Activated CD8-positive, alpha-beta memory T cell treated with anti-CD3 and anti-CD28 coated beads for 36 hours (primary cell): ENCODE measurements around the gene HSPA1A. TPM values are rescaled to one million over a fixed set of nuclear protein-coding genes. Genes with fewer than 3 reads are reported as not detected.

Experiments used
- CTCF ChIA-PET: fragments of 350-600 bp; sonication (Branson Sonifier 250); formaldehyde crosslinking; loops from one replicate; lab custom pipeline; 2021; ENCODE audit warnings: antibody characterized with exemption; lab: Charles Lee
- POLR2A ChIA-PET: fragments of 350-600 bp; sonication (Branson Sonifier 250); formaldehyde crosslinking; loops from one replicate; lab custom pipeline; 2021; ENCODE audit warnings: antibody characterized with exemption; lab: Charles Lee
- total RNA-seq, 2 experiments: library from RNA; stranded (reverse); gene quantifications; one replicate each; pipeline ENCODE4 v1.2.3, GENCODE V29; 2021

The HSPA1A gene
- total RNA-seq, 2 experiments from 2014 or later, result 62.0 to 63.9 TPM

DNA sequence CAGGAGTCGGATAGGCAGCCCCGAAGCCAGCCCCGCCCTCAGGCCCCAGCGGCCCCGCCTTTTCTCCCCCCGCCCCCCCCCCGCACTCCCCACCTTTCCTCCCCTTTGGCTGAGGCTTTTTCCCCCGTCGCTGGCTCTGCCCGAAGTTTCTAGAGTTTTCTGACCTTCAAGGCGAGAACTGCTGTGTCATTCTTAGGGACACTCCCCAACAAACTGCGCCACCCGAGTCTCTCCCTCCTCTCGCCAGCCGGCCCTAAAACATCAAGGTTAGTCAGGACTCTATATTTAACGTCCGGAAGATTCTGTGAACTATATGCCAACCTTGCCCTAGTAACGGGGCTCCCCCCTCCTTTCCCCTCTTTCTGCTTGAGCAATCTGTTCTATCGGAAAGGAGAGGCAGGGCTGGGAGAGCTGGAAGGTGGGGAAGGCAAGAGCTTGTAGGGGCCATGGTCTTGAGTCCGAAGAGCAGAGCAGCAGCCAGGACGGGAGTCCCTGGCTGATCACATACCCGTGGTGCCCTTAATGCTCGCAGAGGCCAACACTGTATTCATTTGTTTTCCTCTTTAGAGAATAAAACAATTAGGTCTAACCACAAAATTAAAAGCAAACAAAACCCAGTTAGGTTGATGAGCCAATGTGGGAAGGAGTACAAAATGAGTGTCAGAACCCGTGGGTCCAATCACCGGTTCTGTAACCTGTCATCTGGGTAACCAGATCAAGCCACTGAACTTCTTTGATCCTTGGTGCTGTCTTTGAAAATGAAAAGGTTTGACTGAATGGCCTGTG is 6.9 kb downstream of the HSPA1A start:
- ChIA-PET CTCF (interaction anchor here (1.0 to 2.2 kb wide), 6 partner anchors 8 to 164 kb away, joined by 3 to 9 read pairs (median 4); partner anchors contain the start of gene LSM2), POLR2A (interaction anchor here (1.4 to 2.4 kb wide), 2 partner anchors 9 to 10 kb away, joined by 3 to 10 read pairs; no protein-coding TSS in a partner anchor)

DNA sequence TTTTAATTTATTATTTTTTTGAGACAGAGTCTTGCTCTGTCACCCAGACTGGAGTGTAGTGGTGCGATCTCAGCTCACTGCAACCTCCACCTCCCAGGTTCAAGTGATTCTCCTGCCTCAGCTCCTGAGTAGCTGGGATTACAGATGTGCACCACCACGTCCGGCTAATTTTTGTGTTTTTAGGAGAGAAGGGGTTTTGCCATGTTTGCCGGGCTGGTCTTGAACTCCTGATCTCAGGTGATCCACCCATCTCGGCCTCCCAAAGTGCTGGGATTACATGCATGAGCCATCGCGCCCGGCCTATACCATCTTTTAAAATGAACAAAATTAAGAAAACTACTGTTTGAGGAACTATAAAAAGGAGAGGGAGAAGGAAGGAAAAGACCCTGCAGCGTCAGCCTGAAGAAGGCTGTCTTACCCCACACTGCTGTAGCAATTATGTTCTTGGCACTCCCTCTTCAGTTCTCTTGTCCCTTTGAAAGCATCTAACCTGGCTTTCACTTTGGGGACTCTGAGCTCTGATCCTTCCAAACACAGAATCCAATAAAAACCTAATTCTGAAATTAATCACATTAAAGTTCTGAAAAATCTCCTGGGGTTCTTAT is 8.4 kb downstream of the HSPA1A start:
- ChIA-PET POLR2A (interaction anchor here (2.4 kb wide), 1 partner anchor 11 kb away, joined by 10 read pairs; no protein-coding TSS in a partner anchor), CTCF (interaction anchor here (2.2 kb wide), 1 partner anchor 7 kb away, joined by 9 read pairs; no protein-coding TSS in a partner anchor)

- POLR2A ChIA-PET, result interaction anchor here (1.2 to 2.6 kb wide), 2 partner anchors 11 to 85 kb away, joined by 7 to 12 read pairs; partner anchors contain the start of genes HSPA1A, HSPA1L and MSH5
- CTCF ChIA-PET, result no interaction called here
Observed at GRCh38 chr6:31825553-31825952, 10.2 kb downstream of the HSPA1A start.

DNA sequence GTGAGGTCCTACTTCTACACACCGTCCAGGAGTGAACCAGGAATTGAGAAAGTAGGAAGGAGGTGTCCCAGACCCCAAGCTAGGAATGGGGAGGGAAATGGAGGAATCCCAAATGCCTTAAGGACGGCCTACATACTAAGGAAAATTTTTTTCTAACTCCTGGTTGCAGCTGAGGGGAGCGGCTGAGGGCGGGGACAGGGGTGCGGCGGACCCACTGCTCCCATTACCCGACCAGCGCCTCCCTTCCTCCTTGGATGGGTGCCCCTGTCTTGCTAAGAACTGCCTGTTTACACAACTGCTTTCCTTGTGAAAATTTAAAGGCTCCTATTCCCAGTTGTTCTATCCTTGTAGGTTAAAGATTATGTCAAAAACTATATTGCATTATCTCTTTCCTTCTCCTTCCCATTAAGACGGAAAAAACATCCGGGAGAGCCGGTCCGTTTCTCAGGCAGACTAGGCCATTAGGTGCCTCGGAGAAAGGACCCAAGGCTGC is 11.5 kb downstream of the HSPA1A start:
- POLR2A ChIA-PET, result interaction anchor here (0.6 to 2.6 kb wide), 11 partner anchors 12 to 267 kb away, joined by 3 to 12 read pairs (median 3); partner anchors contain the start of genes ABHD16A, BAG6, HSPA1A and HSPA1L
- CTCF ChIA-PET, result interaction anchor here (0.9 to 2.1 kb wide), 7 partner anchors 9 to 97 kb away, joined by 3 to 8 read pairs (median 4); partner anchors contain the start of genes DDAH2, HSPA1A, HSPA1L and LSM2

GRCh38 chr6:31827286-31828079 is 12.1 kb downstream of the HSPA1A start, which contains the start of gene HSPA1B:
TSS of gene HSPA1B (plus strand) at chr6:31827738. CDS start at chr6:31827951, 213 bp downstream.
- ChIA-PET CTCF (interaction anchor here (0.9 to 2.1 kb wide), 9 partner anchors 10 to 124 kb away, joined by 3 to 8 read pairs (median 4); partner anchors contain the start of genes ABHD16A, DDAH2, HSPA1A and HSPA1L), POLR2A (interaction anchor here (0.6 to 2.6 kb wide), 14 partner anchors 13 to 330 kb away, joined by 3 to 12 read pairs (median 3); partner anchors contain the start of genes ABHD16A, BAG6, HSPA1A and HSPA1L)

- CTCF ChIA-PET, result interaction anchor here (0.7 to 2.6 kb wide), 9 partner anchors 7 to 1698 kb away, joined by 3 to 15 read pairs (median 4); partner anchors contain the start of genes CLIC1, DDAH2, GPANK1 and LSM2
- POLR2A ChIA-PET, result interaction anchor here (0.5 to 0.9 kb wide), 5 partner anchors 9 to 94 kb away, joined by 3 to 5 read pairs (median 4); no protein-coding TSS in a partner anchor
Observed at GRCh38 chr6:31829633-31830283, 14.4 kb downstream of the HSPA1A start.

DNA sequence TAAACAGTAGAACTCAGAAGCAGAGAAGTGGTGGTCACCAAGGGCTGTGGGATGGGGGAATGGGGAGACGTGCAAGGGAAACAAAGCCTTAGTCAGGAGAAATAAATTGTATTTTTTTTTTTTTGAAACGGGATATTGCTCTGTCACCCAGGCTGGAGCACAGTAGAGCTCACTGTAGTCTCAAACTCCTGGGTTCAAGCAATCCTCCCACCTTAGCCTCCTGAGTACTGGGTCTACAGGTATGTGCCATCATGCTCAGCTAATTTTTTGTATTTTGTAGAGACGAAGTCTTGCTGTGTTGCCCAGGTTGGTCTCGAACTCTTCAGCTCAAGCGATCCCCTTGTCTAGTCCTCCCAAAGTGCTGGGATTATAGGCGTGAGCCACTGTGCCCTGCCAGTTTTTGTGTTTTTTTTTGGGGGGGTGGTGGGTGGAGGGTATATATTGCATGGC is 15.6 kb downstream of the HSPA1A start:
- ChIA-PET POLR2A (interaction anchor here (0.6 to 0.7 kb wide), 3 partner anchors 33 to 137 kb away, joined by 3 to 7 read pairs (median 4); no protein-coding TSS in a partner anchor), CTCF (interaction anchor here (0.6 to 2.6 kb wide), 8 partner anchors 9 to 167 kb away, joined by 3 to 15 read pairs (median 4); partner anchors contain the start of genes DDAH2, GPANK1, HSPA1A and HSPA1L)

- POLR2A ChIA-PET, result interaction anchor here (0.6 kb wide), 1 partner anchor 32 kb away, joined by 3 read pairs; no protein-coding TSS in a partner anchor
- CTCF ChIA-PET, result interaction anchor here (0.6 to 2.6 kb wide), 10 partner anchors 9 to 695 kb away, joined by 3 to 11 read pairs (median 4); partner anchors contain the start of genes DDAH2, LSM2 and VWA7
Observed at GRCh38 chr6:31831350-31832215, 16.2 kb downstream of the HSPA1A start.

DNA sequence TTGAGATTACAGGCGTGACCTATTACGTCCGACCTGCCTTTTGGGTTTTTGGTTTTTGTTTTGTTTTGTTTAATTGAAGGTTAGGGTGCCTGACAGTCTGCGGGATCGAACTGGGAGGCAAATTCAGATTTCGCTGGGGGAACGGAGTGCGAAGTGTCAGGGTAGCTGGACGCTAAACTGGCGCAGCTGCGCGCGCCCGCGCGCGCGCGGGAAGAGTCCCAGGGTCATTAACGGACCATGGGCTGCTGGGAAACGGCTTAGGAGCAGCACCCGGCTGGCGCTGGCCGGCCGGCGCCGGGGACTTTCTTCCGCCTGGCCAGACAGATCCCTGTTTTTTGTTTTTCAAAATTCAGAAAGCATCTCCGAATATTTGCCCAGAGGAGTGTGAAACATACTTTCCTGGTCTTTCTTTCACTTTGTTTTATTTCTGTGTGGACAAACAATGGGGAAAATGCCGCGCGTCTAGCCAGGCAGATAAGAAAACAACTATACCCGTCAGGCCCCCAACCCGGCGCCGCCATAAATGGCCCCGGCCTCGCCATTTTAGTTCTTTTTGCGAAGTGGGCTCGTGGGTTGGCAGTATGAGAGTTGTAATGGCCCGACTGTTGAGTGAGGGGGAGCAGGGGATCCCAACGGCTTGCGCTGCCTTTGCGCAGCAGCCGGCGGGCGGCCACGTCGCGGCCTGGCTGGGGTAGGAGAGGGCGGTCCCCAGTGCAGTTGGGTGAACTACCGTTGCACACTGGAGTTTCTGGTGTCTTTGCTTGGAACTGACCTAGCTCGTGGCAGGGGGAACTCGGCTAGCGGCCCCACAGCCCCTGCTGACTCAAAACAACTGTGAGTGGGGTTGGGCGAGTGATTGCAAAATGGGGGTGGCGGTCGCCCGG is 19.3 kb downstream of the HSPA1A start:
- ChIA-PET POLR2A (interaction anchor here (0.6 to 1.7 kb wide), 11 partner anchors 9 to 1216 kb away, joined by 3 to 9 read pairs (median 5); partner anchors contain the start of gene NEU1), CTCF (interaction anchor here (0.7 to 3.1 kb wide), 5 partner anchors 22 to 170 kb away, joined by 3 to 8 read pairs (median 5); partner anchors contain the start of genes NEU1 and VARS1)

- ChIA-PET POLR2A (interaction anchor here (0.7 to 1.4 kb wide), 4 partner anchors 9 to 39 kb away, joined by 3 to 7 read pairs (median 4); partner anchors contain the start of gene NEU1), CTCF (interaction anchor here (0.7 to 3.1 kb wide), 6 partner anchors 27 to 153 kb away, joined by 3 to 8 read pairs (median 4); partner anchors contain the start of genes NEU1 and VARS1)
Observed at GRCh38 chr6:31836047-31836473, 20.7 kb downstream of the HSPA1A start.

DNA sequence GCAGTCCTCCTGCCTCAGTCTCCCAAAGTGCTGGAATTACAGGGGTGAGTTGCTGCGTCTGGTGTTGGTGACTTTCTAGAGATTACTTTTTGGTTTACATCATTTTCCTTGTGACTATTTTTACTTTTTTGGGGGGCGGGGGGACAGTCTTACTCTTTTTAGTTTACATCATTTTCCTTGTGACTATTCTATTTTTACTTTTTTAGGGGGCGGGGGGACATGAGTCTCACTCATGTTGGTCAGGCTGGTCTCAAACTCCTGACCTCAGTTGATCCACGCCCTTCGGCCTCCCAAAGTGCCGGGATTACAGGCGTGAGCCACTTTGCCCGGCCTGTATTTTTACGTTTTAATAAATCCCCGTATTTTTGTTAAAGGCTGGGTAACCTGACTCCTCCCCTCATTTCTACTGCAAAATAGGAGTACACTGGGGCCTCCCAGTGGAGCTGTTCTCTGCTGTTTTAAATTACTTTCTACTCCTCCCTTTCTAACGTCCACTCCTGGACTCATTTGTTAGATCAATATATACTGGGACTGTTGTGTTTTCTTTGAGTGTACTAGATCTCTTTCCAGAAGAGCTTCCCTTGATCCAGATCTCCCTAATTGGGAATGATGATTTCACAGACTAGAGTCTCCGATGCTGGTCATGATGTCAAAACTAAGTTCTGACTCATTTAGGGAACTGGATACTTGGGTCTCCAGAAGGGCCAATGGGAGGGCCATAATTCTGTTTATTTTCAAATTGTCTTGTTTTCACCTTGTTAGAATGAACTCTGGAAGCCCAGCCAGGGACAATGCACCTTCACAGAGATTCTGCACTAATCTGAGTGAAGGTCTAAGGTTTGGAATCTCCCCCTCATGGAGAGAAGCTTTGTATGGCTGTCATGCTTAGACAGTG is 21.4 kb downstream of the HSPA1A start:
- CTCF ChIA-PET, result interaction anchor here (0.6 to 3.1 kb wide), 6 partner anchors 26 to 97 kb away, joined by 3 to 8 read pairs (median 4); partner anchors contain the start of genes MSH5 and NEU1
- POLR2A ChIA-PET, result interaction anchor here (0.7 to 1.2 kb wide), 4 partner anchors 23 to 40 kb away, joined by 3 to 7 read pairs (median 4); partner anchors contain the start of gene NEU1

DNA sequence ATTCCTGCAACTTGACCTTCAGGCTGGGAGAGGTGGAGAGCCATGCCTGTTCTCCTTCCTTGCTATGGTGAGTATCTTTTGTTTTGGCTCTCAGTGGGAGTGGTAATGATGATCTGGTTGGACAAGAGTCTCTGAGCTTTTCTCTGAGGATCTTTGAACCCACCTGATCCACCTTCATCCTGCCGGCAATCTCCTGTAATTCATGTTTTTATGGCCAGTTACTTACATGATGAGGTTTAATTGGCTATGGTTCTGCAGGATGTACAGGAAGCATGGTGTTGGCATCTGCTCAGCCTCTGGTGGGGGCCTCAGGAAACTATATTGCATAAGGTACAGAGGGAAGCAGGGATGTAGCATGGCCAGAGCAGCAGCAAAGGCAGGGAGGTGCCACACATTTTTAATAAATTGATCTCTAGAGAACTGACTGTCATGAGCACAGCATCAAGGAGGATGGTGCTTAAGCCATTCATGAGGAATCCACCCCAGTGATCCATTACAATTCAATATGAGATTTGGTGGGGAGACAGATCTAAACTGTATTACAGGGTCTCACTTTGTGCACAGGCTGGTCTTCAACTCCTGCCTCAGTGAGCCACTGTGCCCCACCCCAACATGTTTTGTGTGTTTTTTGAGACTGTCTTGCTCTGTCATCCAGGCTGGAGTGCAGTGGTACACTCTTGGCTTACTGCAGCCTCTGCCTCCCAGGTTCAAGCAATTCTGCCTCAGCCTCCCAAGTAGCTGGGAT is 22.2 kb downstream of the HSPA1A start:
- ChIA-PET CTCF (interaction anchor here (0.6 to 3.1 kb wide), 5 partner anchors 26 to 98 kb away, joined by 3 to 8 read pairs (median 4); partner anchors contain the start of genes MSH5 and NEU1), POLR2A (interaction anchor here (0.7 to 1.7 kb wide), 3 partner anchors 8 to 25 kb away, joined by 4 read pairs; partner anchors contain the start of gene NEU1)
